Panc1 (cell line): ENCODE results near the gene FAT1. TPM values are rescaled to one million over a fixed set of nuclear protein-coding genes. Genes with fewer than 3 reads are reported as not detected.

ENCODE experiments used
- ATAC-seq: fragments of 200-7000 bp; cut with Tn5 transposase; 2 replicates; pipeline ENCODE4 v1.9.1; 2020; ENCODE audit warnings: mild to moderate bottlenecking, moderate library complexity
- BruUV-seq: library from RNA; stranded (reverse); fragments of 400-500 nt; replicated peaks from 2 replicates; lab custom pipeline; 2021; lab: Mats Ljungman, UMichigan
- CTCF ChIA-PET: fragments of 300-600 bp; sonication (Branson Sonifier 250); formaldehyde crosslinking; loops from one replicate; lab custom pipeline; 2022; ENCODE audit warnings: antibody characterized with exemption; lab: Charles Lee
- POLR2A ChIA-PET: fragments of 300-600 bp; sonication (Branson Sonifier 250); formaldehyde crosslinking; loops from one replicate; lab custom pipeline; 2022; ENCODE audit warnings: antibody characterized with exemption; lab: Charles Lee
- DNase-seq: peaks from one replicate; pipeline ENCODE4 v3.0.0-alpha.2; 2010; ENCODE audit warnings: low read depth, low spot score
- H3K27ac ChIP-seq: 2 replicates; pipeline ENCODE4 v1.5.1; 2011; ENCODE audit warnings: mild to moderate bottlenecking, low read length, inconsistent platforms
- H3K27me3 ChIP-seq: fragments of 200-500 bp; sonication (Bioruptor generic); 2 replicates; pipeline ENCODE4 v1.6.0; 2014; ENCODE audit warnings: low read length, inconsistent platforms; ENCODE audit not compliant: control insufficient read depth, insufficient read depth
- H3K36me3 ChIP-seq: fragments of 200-500 bp; sonication (Bioruptor generic); 2 replicates; pipeline ENCODE4 v1.5.1; 2014; ENCODE audit warnings: inconsistent platforms, mild to moderate bottlenecking, low read length, moderate library complexity; ENCODE audit not compliant: control insufficient read depth, insufficient read depth
- H3K4me1 ChIP-seq: 2 replicates; pipeline ENCODE4 v1.5.1; 2011; ENCODE audit warnings: inconsistent platforms, mild to moderate bottlenecking, low read length, moderate library complexity; ENCODE audit not compliant: control insufficient read depth, insufficient read depth
- H3K4me3 ChIP-seq, 2 experiments: 2 replicates each; pipeline ENCODE4 v1.5.1; 2011 to 2012; ENCODE audit warnings: low read depth in 2 of 2, low read length in 2 of 2, mild to moderate bottlenecking in 2 of 2, inconsistent platforms in 1 of 2, moderate library complexity in 1 of 2
- H3K9me3 ChIP-seq: fragments of 200-500 bp; sonication (Bioruptor generic); 2 replicates; pipeline ENCODE4 v1.5.1; 2014; ENCODE audit warnings: low read depth, mild to moderate bottlenecking, inconsistent platforms, low read length, moderate library complexity; ENCODE audit not compliant: control insufficient read depth, insufficient read depth
- POLR2AphosphoS5 ChIP-seq: IDR thresholded peaks from 2 replicates; pipeline ENCODE4 v1.6.1; 2012; ENCODE audit warnings: mild to moderate bottlenecking, low read depth, low read length, moderate library complexity
- SIN3A ChIP-seq: IDR thresholded peaks from 2 replicates; pipeline ENCODE4 v1.6.1; 2012; ENCODE audit warnings: low read depth, mild to moderate bottlenecking, low read length, moderate library complexity, borderline replicate concordance; ENCODE audit not compliant: insufficient read depth
- TCF7L2 ChIP-seq: IDR thresholded peaks from 2 replicates; pipeline ENCODE4 v1.6.1; 2011; ENCODE audit warnings: mild to moderate bottlenecking, low read depth, low read length, inconsistent platforms
- in situ Hi-C: cut with HindIII; loops from 2 replicates; pipeline ENCODE4 v1.10.0; 2016; ENCODE audit warnings: low sequenced_read_pairs, low pct_unique_long_range_greater_than_20kb
- intact Hi-C: fragments of 100-400 bp; cut with micrococcal nuclease; formaldehyde crosslinking; loops from one replicate; pipeline ENCODE4 v1.10.0; 2022; ENCODE audit not compliant: unreplicated experiment
- total RNA-seq: library from RNA; stranded (reverse); gene quantifications from one replicate; pipeline ENCODE4 v1.2.1, GENCODE V29; 2021; ENCODE audit not compliant: unreplicated experiment
- TF ChIP-seq, protein P1 (sequence below): fragments of 450-650 bp; IDR thresholded peaks from 2 replicates; pipeline ENCODE4 v1.5.1; 2017; ENCODE audit warnings: mild to moderate bottlenecking
- TF ChIP-seq, protein P2 (sequence below), 2 experiments: IDR thresholded peaks; 2 replicates each; pipeline ENCODE4 v1.6.1; 2011 to 2012; ENCODE audit warnings: low read depth in 2 of 2, control low read depth in 1 of 2, low read length in 1 of 2, mild to moderate bottlenecking in 1 of 2, moderate library complexity in 1 of 2; ENCODE audit not compliant: insufficient read depth in 1 of 2

FAT1 gene
- total RNA-seq, 1 experiment from 2014 or later, result 288 TPM

DNA sequence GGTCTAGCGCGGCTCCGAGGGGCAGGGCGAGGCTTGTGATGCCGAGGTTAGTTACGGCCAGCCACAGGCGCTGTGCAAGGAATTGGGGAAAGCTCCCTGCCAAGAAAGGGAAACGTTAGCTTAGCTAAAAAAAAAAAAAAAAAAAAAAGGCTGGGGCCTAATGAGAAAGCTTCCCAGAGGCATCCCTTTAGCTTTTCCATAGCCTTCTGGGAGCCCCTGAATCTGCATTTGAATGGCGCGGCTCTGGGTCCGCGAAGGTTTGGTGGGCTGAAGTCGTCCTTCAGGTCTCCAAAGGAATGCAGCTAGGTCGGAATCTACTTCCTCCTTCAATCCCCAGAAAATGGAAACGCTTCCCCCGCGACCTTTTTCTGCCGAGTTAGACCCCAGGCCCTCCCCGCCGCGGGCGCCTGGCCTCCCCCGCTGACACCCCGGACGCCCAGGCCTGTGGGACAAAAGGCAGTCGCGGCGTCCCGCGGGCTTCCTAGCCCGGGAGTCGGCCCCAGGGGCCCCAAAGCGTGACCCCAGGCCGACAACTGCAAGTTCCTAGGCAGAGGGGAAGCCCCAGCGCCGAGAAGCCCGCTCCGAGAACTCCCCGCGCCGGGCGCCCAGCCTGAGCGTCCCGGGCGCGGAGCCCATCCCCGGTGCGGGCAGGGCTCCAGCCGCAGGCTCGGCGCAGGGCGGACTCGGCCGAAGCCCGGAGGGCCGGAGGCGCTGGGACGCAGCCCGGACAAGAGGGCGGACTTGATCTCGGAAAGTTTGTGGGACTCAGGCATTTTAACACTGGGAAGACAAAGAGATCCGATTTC is 605 bp upstream of the FAT1 start:
- no peak for DNase-seq
- peak overlapping the region; percentile 90 for H3K27ac ChIP-seq
- in situ Hi-C loops (no loop called here), intact Hi-C loops (loop anchor here (5.0 to 10.0 kb wide), 2 partner anchors 52 to 221 kb away; no protein-coding TSS in a partner anchor)
- H3K36me3 ChIP-seq, result peaks cover 14% of the 10 kb centered on the region; the same call in 1 of the 2 replicates
- peak overlapping the region; percentile 88 to 93 for H3K4me3 ChIP-seq
- ATAC-seq, result 0 out of 2 replicates have a peak, but pooled peaks have one; percentile 4
- peaks cover 22% of the 10 kb centered on the region for H3K4me1 ChIP-seq
- ChIA-PET POLR2A (interaction anchor here (0.6 kb wide), 3 partner anchors 23 to 308 kb away, joined by 4 to 10 read pairs (median 4); no protein-coding TSS in a partner anchor), CTCF (no interaction called here)
- TSS peak; percentile 74 for BruUV-seq
- no peaks in the 10 kb centered on the region for H3K27me3 ChIP-seq
- no peaks in the 10 kb centered on the region; the same call in 1 of the 2 replicates for H3K9me3 ChIP-seq
- TF ChIP-seq, protein P1, sequence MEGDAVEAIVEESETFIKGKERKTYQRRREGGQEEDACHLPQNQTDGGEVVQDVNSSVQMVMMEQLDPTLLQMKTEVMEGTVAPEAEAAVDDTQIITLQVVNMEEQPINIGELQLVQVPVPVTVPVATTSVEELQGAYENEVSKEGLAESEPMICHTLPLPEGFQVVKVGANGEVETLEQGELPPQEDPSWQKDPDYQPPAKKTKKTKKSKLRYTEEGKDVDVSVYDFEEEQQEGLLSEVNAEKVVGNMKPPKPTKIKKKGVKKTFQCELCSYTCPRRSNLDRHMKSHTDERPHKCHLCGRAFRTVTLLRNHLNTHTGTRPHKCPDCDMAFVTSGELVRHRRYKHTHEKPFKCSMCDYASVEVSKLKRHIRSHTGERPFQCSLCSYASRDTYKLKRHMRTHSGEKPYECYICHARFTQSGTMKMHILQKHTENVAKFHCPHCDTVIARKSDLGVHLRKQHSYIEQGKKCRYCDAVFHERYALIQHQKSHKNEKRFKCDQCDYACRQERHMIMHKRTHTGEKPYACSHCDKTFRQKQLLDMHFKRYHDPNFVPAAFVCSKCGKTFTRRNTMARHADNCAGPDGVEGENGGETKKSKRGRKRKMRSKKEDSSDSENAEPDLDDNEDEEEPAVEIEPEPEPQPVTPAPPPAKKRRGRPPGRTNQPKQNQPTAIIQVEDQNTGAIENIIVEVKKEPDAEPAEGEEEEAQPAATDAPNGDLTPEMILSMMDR, result no peak
- TF ChIP-seq SIN3A, result no peak
- no peak for TF ChIP-seq POLR2AphosphoS5
- TF ChIP-seq, protein P2, sequence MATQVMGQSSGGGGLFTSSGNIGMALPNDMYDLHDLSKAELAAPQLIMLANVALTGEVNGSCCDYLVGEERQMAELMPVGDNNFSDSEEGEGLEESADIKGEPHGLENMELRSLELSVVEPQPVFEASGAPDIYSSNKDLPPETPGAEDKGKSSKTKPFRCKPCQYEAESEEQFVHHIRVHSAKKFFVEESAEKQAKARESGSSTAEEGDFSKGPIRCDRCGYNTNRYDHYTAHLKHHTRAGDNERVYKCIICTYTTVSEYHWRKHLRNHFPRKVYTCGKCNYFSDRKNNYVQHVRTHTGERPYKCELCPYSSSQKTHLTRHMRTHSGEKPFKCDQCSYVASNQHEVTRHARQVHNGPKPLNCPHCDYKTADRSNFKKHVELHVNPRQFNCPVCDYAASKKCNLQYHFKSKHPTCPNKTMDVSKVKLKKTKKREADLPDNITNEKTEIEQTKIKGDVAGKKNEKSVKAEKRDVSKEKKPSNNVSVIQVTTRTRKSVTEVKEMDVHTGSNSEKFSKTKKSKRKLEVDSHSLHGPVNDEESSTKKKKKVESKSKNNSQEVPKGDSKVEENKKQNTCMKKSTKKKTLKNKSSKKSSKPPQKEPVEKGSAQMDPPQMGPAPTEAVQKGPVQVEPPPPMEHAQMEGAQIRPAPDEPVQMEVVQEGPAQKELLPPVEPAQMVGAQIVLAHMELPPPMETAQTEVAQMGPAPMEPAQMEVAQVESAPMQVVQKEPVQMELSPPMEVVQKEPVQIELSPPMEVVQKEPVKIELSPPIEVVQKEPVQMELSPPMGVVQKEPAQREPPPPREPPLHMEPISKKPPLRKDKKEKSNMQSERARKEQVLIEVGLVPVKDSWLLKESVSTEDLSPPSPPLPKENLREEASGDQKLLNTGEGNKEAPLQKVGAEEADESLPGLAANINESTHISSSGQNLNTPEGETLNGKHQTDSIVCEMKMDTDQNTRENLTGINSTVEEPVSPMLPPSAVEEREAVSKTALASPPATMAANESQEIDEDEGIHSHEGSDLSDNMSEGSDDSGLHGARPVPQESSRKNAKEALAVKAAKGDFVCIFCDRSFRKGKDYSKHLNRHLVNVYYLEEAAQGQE (IDR thresholded peaks at IDR 0.05; ENCODE audit: insufficient read depth in 1 of 2, low read depth in 2 of 2, low read length in 1 of 2), result no peak
- TF ChIP-seq TCF7L2, result no peak

DNA sequence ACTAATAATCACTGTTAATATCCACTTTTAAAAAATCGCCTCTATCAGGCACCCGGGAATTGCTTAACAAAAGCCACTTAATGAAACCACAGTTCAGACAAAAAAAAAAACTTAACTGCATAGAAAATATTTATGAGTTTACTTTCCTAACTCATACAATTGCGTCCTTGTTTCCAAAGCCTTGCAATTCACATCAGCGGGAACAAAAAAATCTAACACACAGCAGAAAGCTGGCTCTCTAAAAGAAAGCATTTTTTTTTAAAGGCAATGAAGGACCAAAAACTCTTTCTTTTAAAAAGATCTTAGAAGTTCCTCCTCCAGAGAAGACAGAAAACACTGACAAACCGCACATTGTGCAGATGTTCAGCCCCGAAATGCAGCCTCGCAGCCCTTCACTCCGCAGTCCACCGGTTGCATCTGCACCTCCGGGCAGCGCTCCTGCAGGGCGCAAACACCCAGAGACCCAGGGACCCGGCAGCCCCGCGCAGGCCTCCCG is 812 bp downstream of the FAT1 start:
- DNase-seq, result no peak
- ATAC-seq, result peak; percentile 9; the same call in 1 of the 2 replicates
- Histone ChIP-seq H3K4me1 (peaks cover 19% of the 10 kb centered on the region), H3K27me3 (no peaks in the 10 kb centered on the region), H3K9me3 (no peaks in the 10 kb centered on the region; the same call in 1 of the 2 replicates), H3K36me3 (peaks cover 14% of the 10 kb centered on the region; the same call in 1 of the 2 replicates), H3K27ac (peak overlapping the region; percentile 95), H3K4me3 (peak overlapping the region; percentile 88 to 93)
- ChIA-PET CTCF (no interaction called here), POLR2A (no interaction called here)
- in situ Hi-C loops, result no loop called here
- no peak for TF ChIP-seq POLR2AphosphoS5
- TF ChIP-seq, protein P2 (IDR thresholded peaks at IDR 0.05; ENCODE audit: insufficient read depth in 1 of 2, low read depth in 2 of 2, low read length in 1 of 2), result no peak
- TF ChIP-seq TCF7L2, result no peak
- no peak for TF ChIP-seq SIN3A
- TF ChIP-seq, protein P1, result no peak
- BruUV-seq, result no TSS peak
- intact Hi-C loops, result loop anchor here (5.0 to 10.0 kb wide), 2 partner anchors 51 to 222 kb away; no protein-coding TSS in a partner anchor
